Progenitor cell of endocrine pancreas (in vitro differentiated cells): ENCODE data around the gene ARHGAP26. TPM values are rescaled to one million over a fixed set of nuclear protein-coding genes. Genes with fewer than 3 reads are reported as not detected.

Experiments used
- DNase-seq: peaks from one replicate; pipeline ENCODE4 v3.0.0; 2021; ENCODE audit warnings: low spot score; ENCODE audit not compliant: unreplicated experiment
- H3K27ac Mint-ChIP-seq: 2 replicates; pipeline ENCODE4 v1.8.0; 2021; ENCODE audit warnings: mild to moderate bottlenecking, moderate library complexity, mixed read lengths
- H3K27me3 Mint-ChIP-seq: 2 replicates; pipeline ENCODE4 v1.8.0; 2021; ENCODE audit warnings: mixed read lengths
- H3K36me3 Mint-ChIP-seq: 2 replicates; pipeline ENCODE4 v1.8.0; 2022; ENCODE audit warnings: mixed read lengths; ENCODE audit not compliant: insufficient read depth
- H3K4me1 Mint-ChIP-seq: 2 replicates; pipeline ENCODE4 v1.8.0; 2021; ENCODE audit warnings: low read depth, mixed read lengths
- H3K4me3 Mint-ChIP-seq: 2 replicates; pipeline ENCODE4 v1.8.0; 2021; ENCODE audit warnings: low read depth, mild to moderate bottlenecking, moderate library complexity, mixed read lengths
- H3K9me3 Mint-ChIP-seq: 2 replicates; pipeline ENCODE4 v1.8.0; 2021; ENCODE audit warnings: low read depth, mixed read lengths
- CTCF ChIP-seq: fragments of 200-600 bp; sonication (generic); IDR thresholded peaks from one replicate; pipeline ENCODE4 v1.5.0; 2021; ENCODE audit warnings: antibody characterized with exemption, mild to moderate bottlenecking; ENCODE audit not compliant: unreplicated experiment
- total RNA-seq: library from RNA; stranded (reverse); gene quantifications from 2 replicates; pipeline ENCODE4 v1.2.1, GENCODE V29; 2021

ARHGAP26 gene
- total RNA-seq, 1 donor from 2014 or later = 21.3 TPM

GRCh38 chr5:142815469-142815868, 45.3 kb downstream of the ARHGAP26 start:
- Mint-ChIP-seq H3K4me1 (peaks cover 10% of the 10 kb centered on the region), H3K9me3 (no peaks in the 10 kb centered on the region), H3K4me3 (no peak overlapping the region), H3K27ac (no peak overlapping the region), H3K27me3 (no peaks in the 10 kb centered on the region), H3K36me3 (no peaks in the 10 kb centered on the region)
- no peak for TF ChIP-seq CTCF
- no peak for DNase-seq

GRCh38 chr5:142816531-142817430, 46.6 kb downstream of the ARHGAP26 start:
- no peak for DNase-seq
- Mint-ChIP-seq H3K27ac (no peak overlapping the region), H3K27me3 (no peaks in the 10 kb centered on the region), H3K4me3 (no peak overlapping the region), H3K9me3 (no peaks in the 10 kb centered on the region), H3K36me3 (no peaks in the 10 kb centered on the region), H3K4me1 (peaks cover 11% of the 10 kb centered on the region)
- no peak for TF ChIP-seq CTCF

GRCh38 chr5:142817949-142818431, 47.8 kb downstream of the ARHGAP26 start:
- no peak for DNase-seq
- no peak overlapping the region for H3K4me3 Mint-ChIP-seq
- H3K9me3 Mint-ChIP-seq = no peaks in the 10 kb centered on the region
- H3K4me1 Mint-ChIP-seq = peaks cover 15% of the 10 kb centered on the region
- TF ChIP-seq CTCF = no peak
- H3K27ac Mint-ChIP-seq = no peak overlapping the region
- H3K27me3 Mint-ChIP-seq = no peaks in the 10 kb centered on the region
- no peaks in the 10 kb centered on the region for H3K36me3 Mint-ChIP-seq

GRCh38 chr5:142819292-142819691, 49.1 kb downstream of the ARHGAP26 start:
- Mint-ChIP-seq H3K4me1 (peaks cover 18% of the 10 kb centered on the region), H3K4me3 (no peak overlapping the region), H3K27me3 (no peaks in the 10 kb centered on the region), H3K27ac (no peak overlapping the region), H3K9me3 (no peaks in the 10 kb centered on the region), H3K36me3 (no peaks in the 10 kb centered on the region)
- DNase-seq = no peak
- no peak for TF ChIP-seq CTCF

- H3K27me3 Mint-ChIP-seq = no peaks in the 10 kb centered on the region
- H3K9me3 Mint-ChIP-seq = no peaks in the 10 kb centered on the region
- H3K36me3 Mint-ChIP-seq = no peaks in the 10 kb centered on the region
- H3K4me3 Mint-ChIP-seq = no peak overlapping the region
- no peak overlapping the region for H3K27ac Mint-ChIP-seq
- no peak for DNase-seq
- no peak for TF ChIP-seq CTCF
- H3K4me1 Mint-ChIP-seq = peaks cover 18% of the 10 kb centered on the region
Observed at GRCh38 chr5:142819825-142820224, 49.6 kb downstream of the ARHGAP26 start.
